Osteoblast (primary cell): ENCODE results near the gene SPINK1. TPM values are rescaled to one million over a fixed set of nuclear protein-coding genes. Genes with fewer than 3 reads are reported as not detected.

Source experiments
- DNase-seq: peaks from one replicate; pipeline ENCODE4 v3.0.0; 2011; ENCODE audit warnings: low spot score, mixed read lengths; ENCODE audit not compliant: insufficient read length; ENCODE audit errors: missing footprints
- H2AFZ ChIP-seq: 2 replicates; pipeline ENCODE4 v1.6.0; 2011; ENCODE audit warnings: mild to moderate bottlenecking, low read length
- H3K27ac ChIP-seq: 2 replicates; pipeline ENCODE4 v1.5.1; 2011; ENCODE audit warnings: mild to moderate bottlenecking, low read depth, low read length, moderate library complexity
- H3K27me3 ChIP-seq: 2 replicates; pipeline ENCODE4 v1.6.0; 2012; ENCODE audit warnings: mild to moderate bottlenecking, control low read depth, inconsistent platforms, low read length, moderate library complexity; ENCODE audit not compliant: insufficient read depth
- H3K36me3 ChIP-seq: 2 replicates; pipeline ENCODE4 v1.5.1; 2011; ENCODE audit warnings: mild to moderate bottlenecking, low read length, control low read depth, moderate library complexity; ENCODE audit not compliant: insufficient read depth
- H3K4me1 ChIP-seq: 2 replicates; pipeline ENCODE4 v1.5.1; 2011; ENCODE audit warnings: mild to moderate bottlenecking, low read length, control low read depth, moderate library complexity; ENCODE audit not compliant: insufficient read depth
- H3K4me2 ChIP-seq: 2 replicates; pipeline ENCODE4 v1.6.0; 2011; ENCODE audit warnings: mild to moderate bottlenecking, low read length; ENCODE audit not compliant: insufficient read depth
- H3K4me3 ChIP-seq: fragments of 200-600 bp; sonication (generic); 3 replicates; pipeline ENCODE4 v1.5.1; 2012; ENCODE audit warnings: mild to moderate bottlenecking, low read length, inconsistent platforms; ENCODE audit not compliant: insufficient read depth
- H3K79me2 ChIP-seq: 2 replicates; pipeline ENCODE4 v1.6.0; 2012; ENCODE audit warnings: mild to moderate bottlenecking, low read length, control low read depth, inconsistent platforms; ENCODE audit not compliant: insufficient read depth
- H3K9me3 ChIP-seq: 2 replicates; pipeline ENCODE4 v1.5.1; 2011; ENCODE audit warnings: low read depth, low read length, control low read depth
- H4K20me1 ChIP-seq: 2 replicates; pipeline ENCODE4 v1.6.0; 2012; ENCODE audit warnings: mild to moderate bottlenecking, low read length, control low read depth; ENCODE audit not compliant: insufficient read depth
- CTCF ChIP-seq: IDR thresholded peaks from 2 replicates; pipeline ENCODE4 v1.5.1; 2011; ENCODE audit warnings: mild to moderate bottlenecking, low read depth, low read length, moderate library complexity; ENCODE audit errors: extremely low read depth
- total RNA-seq: library from RNA; depleted of rRNA; stranded (reverse); fragments of >200 nt; gene quantifications from 2 replicates; pipeline ENCODE4 v1.2.3, GENCODE V29; 2012

The SPINK1 gene
- total RNA-seq, 1 donor, result not detected

GRCh38 chr5:147844846-147845245, 13.4 kb upstream of the SPINK1 start:
- H3K79me2 ChIP-seq, result no peaks in the 10 kb centered on the region
- no peaks in the 10 kb centered on the region for H4K20me1 ChIP-seq
- TF ChIP-seq CTCF, result no peak
- no peak overlapping the region for H3K27ac ChIP-seq
- H3K36me3 ChIP-seq, result no peaks in the 10 kb centered on the region
- H3K4me3 ChIP-seq, result no peak overlapping the region
- no peaks in the 10 kb centered on the region for H3K27me3 ChIP-seq
- H3K4me1 ChIP-seq, result no peaks in the 10 kb centered on the region
- no peak overlapping the region for H3K4me2 ChIP-seq
- H3K9me3 ChIP-seq, result no peaks in the 10 kb centered on the region
- no peak overlapping the region for H2AFZ ChIP-seq
- DNase-seq, result no peak

GRCh38 chr5:147842869-147843268, 11.4 kb upstream of the SPINK1 start:
- H2AFZ ChIP-seq, result no peak overlapping the region
- H3K27ac ChIP-seq, result no peak overlapping the region
- H3K36me3 ChIP-seq, result no peaks in the 10 kb centered on the region
- no peak for TF ChIP-seq CTCF
- H3K79me2 ChIP-seq, result no peaks in the 10 kb centered on the region
- H4K20me1 ChIP-seq, result no peaks in the 10 kb centered on the region
- H3K4me3 ChIP-seq, result no peak overlapping the region
- H3K9me3 ChIP-seq, result no peaks in the 10 kb centered on the region
- H3K4me1 ChIP-seq, result no peaks in the 10 kb centered on the region
- no peaks in the 10 kb centered on the region for H3K27me3 ChIP-seq
- DNase-seq, result no peak
- H3K4me2 ChIP-seq, result no peak overlapping the region

GRCh38 chr5:147836439-147836838, 5.0 kb upstream of the SPINK1 start:
- H4K20me1 ChIP-seq, result no peaks in the 10 kb centered on the region

GRCh38 chr5:147835386-147835798, 3.9 kb upstream of the SPINK1 start:
- TF ChIP-seq CTCF, result no peak
- Histone ChIP-seq H3K36me3 (no peaks in the 10 kb centered on the region), H3K4me3 (no peak overlapping the region), H3K4me1 (no peaks in the 10 kb centered on the region), H3K27ac (no peak overlapping the region), H3K9me3 (no peaks in the 10 kb centered on the region), H4K20me1 (no peaks in the 10 kb centered on the region), H3K27me3 (no peaks in the 10 kb centered on the region), H3K79me2 (no peaks in the 10 kb centered on the region), H2AFZ (no peak overlapping the region), H3K4me2 (no peak overlapping the region)
- DNase-seq, result no peak

More at GRCh38 chr5:147836439-147836838, 5.0 kb upstream of the SPINK1 start:
- no peak for DNase-seq
- Histone ChIP-seq H3K79me2 (no peaks in the 10 kb centered on the region), H3K4me1 (no peaks in the 10 kb centered on the region), H3K27ac (no peak overlapping the region), H3K27me3 (no peaks in the 10 kb centered on the region), H2AFZ (no peak overlapping the region), H3K4me3 (no peak overlapping the region), H3K4me2 (no peak overlapping the region), H3K9me3 (no peaks in the 10 kb centered on the region), H3K36me3 (no peaks in the 10 kb centered on the region)
- no peak for TF ChIP-seq CTCF
